ENCODE measurements around the gene ADAM30.

Gene ADAM30

DNA sequence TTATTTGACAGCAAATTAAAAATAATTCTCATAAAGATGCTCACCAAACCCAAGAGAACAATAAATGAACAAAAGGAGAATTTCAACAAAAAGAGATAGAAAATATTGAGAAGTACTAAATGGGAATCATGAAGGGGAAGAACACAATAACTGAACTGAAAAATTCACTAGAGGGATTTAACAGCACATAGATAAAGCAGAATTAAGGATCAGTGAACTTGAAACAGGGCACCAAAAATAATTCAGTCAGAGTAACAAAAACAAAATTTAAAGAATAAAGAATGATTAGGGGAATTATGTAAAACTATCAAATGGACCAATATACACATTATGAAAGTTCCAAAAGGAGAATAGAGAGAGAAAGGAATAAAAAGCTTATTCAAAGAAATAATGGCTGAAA lies 7.8 kb downstream of the ADAM30 start:
- Histone ChIP-seq H3K27ac (ENCODE audit: low read length) (no peak overlapping the region), H3K79me2 (ENCODE audit: low read length) (no peaks in the 10 kb centered on the region), H2AFZ (ENCODE audit: low read depth, low read length) (no peak overlapping the region), H3K9ac (ENCODE audit: low read length) (no peak overlapping the region), H3K4me3 (ENCODE audit: low read length) (no peak overlapping the region), H3K27me3 (ENCODE audit: low read depth, low read length) (peaks cover 46% of the 10 kb centered on the region), H4K20me1 (ENCODE audit: insufficient read depth, low read length) (no peaks in the 10 kb centered on the region), H3K4me2 (ENCODE audit: low read length) (no peak overlapping the region), H3K9me3 (ENCODE audit: insufficient read depth, low read length) (peaks cover 14% of the 10 kb centered on the region), H3K4me1 (ENCODE audit: low read length) (no peaks in the 10 kb centered on the region), H3K36me3 (replicated peaks; ENCODE audit: low read depth, low read length) (peaks cover 5% of the 10 kb centered on the region)
- TF ChIP-seq, protein P1, sequence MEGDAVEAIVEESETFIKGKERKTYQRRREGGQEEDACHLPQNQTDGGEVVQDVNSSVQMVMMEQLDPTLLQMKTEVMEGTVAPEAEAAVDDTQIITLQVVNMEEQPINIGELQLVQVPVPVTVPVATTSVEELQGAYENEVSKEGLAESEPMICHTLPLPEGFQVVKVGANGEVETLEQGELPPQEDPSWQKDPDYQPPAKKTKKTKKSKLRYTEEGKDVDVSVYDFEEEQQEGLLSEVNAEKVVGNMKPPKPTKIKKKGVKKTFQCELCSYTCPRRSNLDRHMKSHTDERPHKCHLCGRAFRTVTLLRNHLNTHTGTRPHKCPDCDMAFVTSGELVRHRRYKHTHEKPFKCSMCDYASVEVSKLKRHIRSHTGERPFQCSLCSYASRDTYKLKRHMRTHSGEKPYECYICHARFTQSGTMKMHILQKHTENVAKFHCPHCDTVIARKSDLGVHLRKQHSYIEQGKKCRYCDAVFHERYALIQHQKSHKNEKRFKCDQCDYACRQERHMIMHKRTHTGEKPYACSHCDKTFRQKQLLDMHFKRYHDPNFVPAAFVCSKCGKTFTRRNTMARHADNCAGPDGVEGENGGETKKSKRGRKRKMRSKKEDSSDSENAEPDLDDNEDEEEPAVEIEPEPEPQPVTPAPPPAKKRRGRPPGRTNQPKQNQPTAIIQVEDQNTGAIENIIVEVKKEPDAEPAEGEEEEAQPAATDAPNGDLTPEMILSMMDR (IDR thresholded peaks at IDR 0.05; ENCODE audit: low read depth, low read length): no peak
- TF ChIP-seq EZH2phosphoT487 (IDR thresholded peaks at IDR 0.05; ENCODE audit: low read depth): no peak

DNA sequence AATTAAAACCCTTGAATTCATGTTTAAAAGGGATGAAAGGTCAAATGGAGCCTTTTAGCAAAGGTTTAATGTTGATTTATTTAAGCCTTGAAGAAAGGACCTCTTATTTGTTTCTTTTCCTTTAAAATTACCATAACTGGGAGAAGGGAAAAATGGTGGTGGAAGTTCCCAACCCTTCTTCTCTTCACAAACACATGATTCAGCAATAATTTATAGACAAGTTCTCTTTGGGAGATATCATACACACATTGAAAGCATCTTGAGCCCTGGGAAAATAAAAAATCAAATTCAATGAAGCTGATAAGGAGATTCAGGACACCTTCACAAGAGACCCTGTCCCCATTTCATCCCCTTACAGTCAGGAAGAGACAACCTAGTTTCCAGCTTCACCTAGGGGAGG lies 8.9 kb downstream of the ADAM30 start:
- Histone ChIP-seq H3K4me3 (ENCODE audit: low read length) (no peak overlapping the region), H3K9me3 (ENCODE audit: insufficient read depth, low read length) (peaks cover 14% of the 10 kb centered on the region), H2AFZ (ENCODE audit: low read depth, low read length) (no peak overlapping the region), H3K36me3 (replicated peaks; ENCODE audit: low read depth, low read length) (peaks cover 5% of the 10 kb centered on the region), H3K4me1 (ENCODE audit: low read length) (no peaks in the 10 kb centered on the region), H3K9ac (ENCODE audit: low read length) (no peak overlapping the region), H3K27me3 (ENCODE audit: low read depth, low read length) (peaks cover 43% of the 10 kb centered on the region), H3K79me2 (ENCODE audit: low read length) (no peaks in the 10 kb centered on the region), H3K4me2 (ENCODE audit: low read length) (no peak overlapping the region), H4K20me1 (ENCODE audit: insufficient read depth, low read length) (no peaks in the 10 kb centered on the region), H3K27ac (ENCODE audit: low read length) (no peak overlapping the region)
- TF ChIP-seq, protein P1 (IDR thresholded peaks at IDR 0.05; ENCODE audit: low read depth, low read length): no peak
- no peak for TF ChIP-seq EZH2phosphoT487 (IDR thresholded peaks at IDR 0.05; ENCODE audit: low read depth)

DNA sequence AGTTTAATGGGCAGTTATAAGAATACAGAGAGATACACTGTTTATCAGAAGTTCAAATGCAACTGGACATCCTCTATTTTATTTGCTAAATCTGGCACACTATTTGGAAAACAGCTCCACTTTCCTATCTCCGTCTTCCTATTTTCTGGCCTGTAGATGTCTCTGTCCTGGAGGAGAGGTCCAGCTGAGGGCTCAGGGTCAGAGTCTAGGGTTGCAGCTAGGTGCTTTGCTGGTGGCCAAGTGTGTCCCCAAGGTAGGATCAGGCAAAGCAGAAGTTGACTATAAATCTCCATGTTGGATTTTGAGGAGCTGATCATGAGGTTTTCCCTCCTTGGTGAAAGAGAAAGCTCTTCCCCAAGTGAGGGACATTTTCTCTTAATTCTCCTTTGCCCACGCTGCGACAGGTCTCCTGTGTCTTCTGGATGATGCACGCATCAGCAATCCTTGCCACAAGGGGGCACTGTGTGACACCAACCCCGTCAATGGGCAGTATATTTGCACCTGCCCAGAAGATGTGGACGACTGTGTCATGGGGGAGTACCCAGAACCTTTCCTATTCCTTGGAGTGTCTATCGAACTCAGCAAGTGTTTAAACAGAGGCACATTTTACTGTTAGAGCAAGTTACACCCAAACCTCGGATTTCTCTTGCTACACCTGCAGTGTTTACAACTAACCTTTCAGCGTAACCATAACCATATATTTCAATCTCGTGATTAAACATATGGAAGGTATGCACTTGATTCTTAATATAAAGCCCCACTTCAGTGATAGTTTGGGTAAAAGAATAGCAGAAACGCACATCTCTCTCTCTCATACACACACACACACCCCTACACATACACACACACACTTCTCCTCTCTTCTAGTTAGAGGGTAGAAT lies 10.2 kb downstream of the ADAM30 start:
- H3K4me3 ChIP-seq (ENCODE audit: low read length): no peak overlapping the region
- H3K4me1 ChIP-seq (ENCODE audit: low read length): no peaks in the 10 kb centered on the region
- no peak overlapping the region for H3K27ac ChIP-seq (ENCODE audit: low read length)
- H3K27me3 ChIP-seq (ENCODE audit: low read depth, low read length): peaks cover 35% of the 10 kb centered on the region
- no peak overlapping the region for H3K9ac ChIP-seq (ENCODE audit: low read length)
- no peaks in the 10 kb centered on the region for H3K79me2 ChIP-seq (ENCODE audit: low read length)
- no peak overlapping the region for H3K4me2 ChIP-seq (ENCODE audit: low read length)
- H3K9me3 ChIP-seq (ENCODE audit: insufficient read depth, low read length): peaks cover 14% of the 10 kb centered on the region
- no peak for TF ChIP-seq EZH2phosphoT487 (IDR thresholded peaks at IDR 0.05; ENCODE audit: low read depth)
- TF ChIP-seq, protein P1 (IDR thresholded peaks at IDR 0.05; ENCODE audit: low read depth, low read length): peak; percentile 94
- H2AFZ ChIP-seq (ENCODE audit: low read depth, low read length): no peak overlapping the region
- peaks cover 5% of the 10 kb centered on the region for H3K36me3 ChIP-seq (replicated peaks; ENCODE audit: low read depth, low read length)
- no peaks in the 10 kb centered on the region for H4K20me1 ChIP-seq (ENCODE audit: insufficient read depth, low read length)

DNA sequence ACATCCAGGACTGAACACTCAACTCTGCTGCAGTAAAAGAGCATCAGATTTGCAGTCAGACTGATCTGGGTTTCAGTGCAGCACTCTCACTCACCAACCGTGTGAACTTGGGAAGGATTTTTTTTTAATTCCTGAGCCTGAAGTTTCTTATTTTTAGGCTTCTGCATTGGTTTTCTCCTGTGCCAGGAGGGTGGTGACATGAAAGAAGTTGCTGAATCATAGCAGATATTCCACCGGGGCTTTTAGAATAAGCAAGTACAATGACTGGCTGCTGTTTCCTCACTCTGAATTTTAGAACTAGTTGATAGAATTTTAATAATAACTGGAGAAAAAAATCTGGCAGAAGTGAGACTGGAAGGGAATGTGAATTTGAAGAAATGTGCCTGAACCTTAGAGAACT lies 11.6 kb downstream of the ADAM30 start:
- Histone ChIP-seq H3K4me2 (ENCODE audit: low read length) (no peak overlapping the region), H3K9ac (ENCODE audit: low read length) (no peak overlapping the region)
- no peak for TF ChIP-seq EZH2phosphoT487 (IDR thresholded peaks at IDR 0.05; ENCODE audit: low read depth)
- TF ChIP-seq, protein P1 (IDR thresholded peaks at IDR 0.05; ENCODE audit: low read depth, low read length): no peak

More for the DNA sequence above, 11.6 kb downstream of the ADAM30 start:
- no peaks in the 10 kb centered on the region for H3K4me1 ChIP-seq (ENCODE audit: low read length)
- H4K20me1 ChIP-seq (ENCODE audit: insufficient read depth, low read length): no peaks in the 10 kb centered on the region
- H3K9me3 ChIP-seq (ENCODE audit: insufficient read depth, low read length): peaks cover 14% of the 10 kb centered on the region
- H2AFZ ChIP-seq (ENCODE audit: low read depth, low read length): no peak overlapping the region
- no peak overlapping the region for H3K4me3 ChIP-seq (ENCODE audit: low read length)
- H3K27me3 ChIP-seq (ENCODE audit: low read depth, low read length): peaks cover 35% of the 10 kb centered on the region
- H3K36me3 ChIP-seq (replicated peaks; ENCODE audit: low read depth, low read length): peaks cover 5% of the 10 kb centered on the region
- H3K79me2 ChIP-seq (ENCODE audit: low read length): no peaks in the 10 kb centered on the region
- no peak overlapping the region for H3K27ac ChIP-seq (ENCODE audit: low read length)
